Astrocyte of the cerebellum (primary cell): ENCODE data around the gene FPGT.
"Not testable (repeated sequence)": the region's sequence is repeated elsewhere in the genome, so short reads cannot be mapped to it uniquely, and the experiment has no call there.

ENCODE experiments used
- DNase-seq: peaks from one replicate; pipeline ENCODE4 v3.0.0-alpha.2; 2011; ENCODE audit warnings: low read depth
- H3K4me3 ChIP-seq: 2 replicates; pipeline ENCODE4 v1.5.1; 2011; ENCODE audit warnings: mild to moderate bottlenecking, low read depth, low read length, moderate library complexity
- in situ Hi-C: cut with HindIII; loops from 2 replicates; pipeline ENCODE4 v1.10.0; 2017; ENCODE audit warnings: low sequenced_read_pairs
- TF ChIP-seq, protein P1 (sequence below): IDR thresholded peaks from 2 replicates; pipeline ENCODE4 v1.5.1; 2012; ENCODE audit warnings: low read length, low read depth, moderate library complexity, mild to moderate bottlenecking; ENCODE audit errors: missing control alignments

The FPGT gene

DNA sequence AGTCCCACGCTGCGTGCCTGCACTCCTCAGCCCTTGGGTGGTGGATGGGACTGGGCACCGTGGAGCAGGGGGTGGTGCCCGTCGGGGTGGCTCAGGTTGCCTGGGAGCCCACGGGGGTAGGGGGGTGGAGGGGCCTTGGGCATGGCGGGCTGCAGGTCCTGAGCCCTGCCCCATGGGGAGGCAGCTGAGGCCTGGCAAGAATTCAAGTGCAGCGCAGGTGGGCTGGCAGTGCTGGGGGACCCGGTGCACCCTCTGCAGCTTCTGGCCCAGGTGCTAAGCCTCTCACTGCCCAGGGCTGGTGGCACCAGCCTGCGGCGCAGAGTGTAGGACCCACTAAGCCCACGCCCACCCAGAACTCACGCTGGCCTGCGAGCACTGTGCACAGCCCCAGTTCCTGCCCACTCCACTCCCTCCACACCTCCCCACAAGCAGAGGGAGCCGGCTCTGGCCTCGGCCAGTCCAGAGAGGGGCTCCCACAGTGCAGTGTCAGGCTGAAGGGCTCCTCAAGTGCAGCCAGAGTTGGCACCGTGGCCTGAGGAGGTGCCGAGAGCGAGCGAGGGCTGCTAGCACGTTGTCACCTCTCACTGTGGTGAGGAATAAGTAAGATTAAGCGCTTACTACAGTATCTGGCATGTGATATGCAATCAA is 50.0 kb downstream of the FPGT start:
- no peak overlapping the region for H3K4me3 ChIP-seq
- DNase-seq, result no peak
- TF ChIP-seq, protein P1, sequence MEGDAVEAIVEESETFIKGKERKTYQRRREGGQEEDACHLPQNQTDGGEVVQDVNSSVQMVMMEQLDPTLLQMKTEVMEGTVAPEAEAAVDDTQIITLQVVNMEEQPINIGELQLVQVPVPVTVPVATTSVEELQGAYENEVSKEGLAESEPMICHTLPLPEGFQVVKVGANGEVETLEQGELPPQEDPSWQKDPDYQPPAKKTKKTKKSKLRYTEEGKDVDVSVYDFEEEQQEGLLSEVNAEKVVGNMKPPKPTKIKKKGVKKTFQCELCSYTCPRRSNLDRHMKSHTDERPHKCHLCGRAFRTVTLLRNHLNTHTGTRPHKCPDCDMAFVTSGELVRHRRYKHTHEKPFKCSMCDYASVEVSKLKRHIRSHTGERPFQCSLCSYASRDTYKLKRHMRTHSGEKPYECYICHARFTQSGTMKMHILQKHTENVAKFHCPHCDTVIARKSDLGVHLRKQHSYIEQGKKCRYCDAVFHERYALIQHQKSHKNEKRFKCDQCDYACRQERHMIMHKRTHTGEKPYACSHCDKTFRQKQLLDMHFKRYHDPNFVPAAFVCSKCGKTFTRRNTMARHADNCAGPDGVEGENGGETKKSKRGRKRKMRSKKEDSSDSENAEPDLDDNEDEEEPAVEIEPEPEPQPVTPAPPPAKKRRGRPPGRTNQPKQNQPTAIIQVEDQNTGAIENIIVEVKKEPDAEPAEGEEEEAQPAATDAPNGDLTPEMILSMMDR, result no peak
- in situ Hi-C loops, result no loop called here

- in situ Hi-C loops, H3K4me3 ChIP-seq, DNase-seq: not testable (repeated sequence)
These were observed 55.3 kb downstream of the FPGT start for GRCh38 chr1:74253243-74253824.
